ENCODE data around the gene ACVR2A. TPM values are rescaled to one million over a fixed set of nuclear protein-coding genes. Genes with fewer than 3 reads are reported as not detected.

ACVR2A gene
- total RNA-seq, 1 donor from 2014 or later = 22.9 TPM

- TF ChIP-seq CTCF (IDR thresholded peaks at IDR 0.05; ENCODE audit: unreplicated experiment) = no peak
- H3K4me3 Mint-ChIP-seq (ENCODE audit: unreplicated experiment) = no peak overlapping the region
- H3K36me3 Mint-ChIP-seq (ENCODE audit: low read depth, unreplicated experiment) = no peaks in the 10 kb centered on the region
- DNase-seq (ENCODE audit: low spot score) = no peak
- H3K27me3 Mint-ChIP-seq (ENCODE audit: unreplicated experiment) = no peaks in the 10 kb centered on the region
- H3K9me3 Mint-ChIP-seq (ENCODE audit: unreplicated experiment) = no peaks in the 10 kb centered on the region
- H3K4me1 Mint-ChIP-seq (ENCODE audit: unreplicated experiment) = peaks cover 16% of the 10 kb centered on the region
- H3K27ac Mint-ChIP-seq (ENCODE audit: unreplicated experiment) = no peak overlapping the region
Observed at GRCh38 chr2:147873859-147874483, 29.1 kb downstream of the ACVR2A start.

- no peak overlapping the region for H3K27ac Mint-ChIP-seq (ENCODE audit: unreplicated experiment)
- peaks cover 1% of the 10 kb centered on the region for H3K27me3 Mint-ChIP-seq (ENCODE audit: unreplicated experiment)
- no peak for TF ChIP-seq CTCF (IDR thresholded peaks at IDR 0.05; ENCODE audit: unreplicated experiment)
- no peaks in the 10 kb centered on the region for H3K9me3 Mint-ChIP-seq (ENCODE audit: unreplicated experiment)
- H3K4me3 Mint-ChIP-seq (ENCODE audit: unreplicated experiment) = no peak overlapping the region
- no peaks in the 10 kb centered on the region for H3K4me1 Mint-ChIP-seq (ENCODE audit: unreplicated experiment)
- no peaks in the 10 kb centered on the region for H3K36me3 Mint-ChIP-seq (ENCODE audit: low read depth, unreplicated experiment)
- no peak for DNase-seq (ENCODE audit: low spot score)
Observed at GRCh38 chr2:147879846-147880245, 35.0 kb downstream of the ACVR2A start.

GRCh38 chr2:147882631-147883030 lies 37.8 kb downstream of the ACVR2A start:
- Mint-ChIP-seq H3K27me3 (ENCODE audit: unreplicated experiment) (peaks cover 1% of the 10 kb centered on the region), H3K9me3 (ENCODE audit: unreplicated experiment) (no peaks in the 10 kb centered on the region), H3K4me3 (ENCODE audit: unreplicated experiment) (no peak overlapping the region), H3K27ac (ENCODE audit: unreplicated experiment) (no peak overlapping the region), H3K36me3 (ENCODE audit: low read depth, unreplicated experiment) (no peaks in the 10 kb centered on the region), H3K4me1 (ENCODE audit: unreplicated experiment) (no peaks in the 10 kb centered on the region)
- no peak for TF ChIP-seq CTCF (IDR thresholded peaks at IDR 0.05; ENCODE audit: unreplicated experiment)
- no peak for DNase-seq (ENCODE audit: low spot score)

- H3K36me3 Mint-ChIP-seq (ENCODE audit: low read depth, unreplicated experiment) = no peaks in the 10 kb centered on the region
- no peaks in the 10 kb centered on the region for H3K27me3 Mint-ChIP-seq (ENCODE audit: unreplicated experiment)
- no peaks in the 10 kb centered on the region for H3K4me1 Mint-ChIP-seq (ENCODE audit: unreplicated experiment)
- no peak overlapping the region for H3K4me3 Mint-ChIP-seq (ENCODE audit: unreplicated experiment)
- DNase-seq (ENCODE audit: low spot score) = no peak
- H3K27ac Mint-ChIP-seq (ENCODE audit: unreplicated experiment) = no peak overlapping the region
- no peak for TF ChIP-seq CTCF (IDR thresholded peaks at IDR 0.05; ENCODE audit: unreplicated experiment)
- H3K9me3 Mint-ChIP-seq (ENCODE audit: unreplicated experiment) = no peaks in the 10 kb centered on the region
Observed at GRCh38 chr2:147884830-147885229, 40.0 kb downstream of the ACVR2A start.

DNA sequence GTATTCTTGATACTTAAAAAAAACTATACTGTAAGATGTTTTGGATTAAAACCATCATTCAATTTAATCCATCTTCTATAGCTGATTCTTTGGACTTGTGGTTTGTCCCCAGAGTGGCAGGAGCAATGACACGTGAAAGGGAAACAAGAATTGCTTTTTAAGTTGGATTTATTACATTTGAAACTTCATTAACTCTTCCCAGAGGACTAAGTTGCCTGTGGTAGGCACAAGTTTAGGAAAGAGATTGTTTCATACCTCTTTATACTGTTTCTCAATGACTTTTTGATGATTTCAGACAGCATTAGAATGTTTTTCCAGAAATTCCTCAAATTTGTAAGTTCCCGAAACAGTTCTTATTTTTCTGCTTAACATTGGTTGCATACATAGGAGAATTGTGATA lies 41.3 kb downstream of the ACVR2A start:
- no peaks in the 10 kb centered on the region for H3K36me3 Mint-ChIP-seq (ENCODE audit: low read depth, unreplicated experiment)
- no peaks in the 10 kb centered on the region for H3K9me3 Mint-ChIP-seq (ENCODE audit: unreplicated experiment)
- DNase-seq (ENCODE audit: low spot score) = no peak
- no peaks in the 10 kb centered on the region for H3K27me3 Mint-ChIP-seq (ENCODE audit: unreplicated experiment)
- TF ChIP-seq CTCF (IDR thresholded peaks at IDR 0.05; ENCODE audit: unreplicated experiment) = no peak
- no peak overlapping the region for H3K27ac Mint-ChIP-seq (ENCODE audit: unreplicated experiment)
- H3K4me1 Mint-ChIP-seq (ENCODE audit: unreplicated experiment) = no peaks in the 10 kb centered on the region
- no peak overlapping the region for H3K4me3 Mint-ChIP-seq (ENCODE audit: unreplicated experiment)
